SK-N-SH (cell line): ENCODE measurements around the gene COMMD6. TPM values are rescaled to one million over a fixed set of nuclear protein-coding genes. Genes with fewer than 3 reads are reported as not detected.

Source experiments
- CTCF ChIA-PET: fragments of 300-600, 350-600 bp; formaldehyde crosslinking; extraction: SDS; loops from one replicate; lab custom pipeline; 2021; lab: Yijun Ruan, JAX
- POLR2A ChIA-PET: fragments of 350-600 bp; sonication (Branson Sonifier 250); formaldehyde crosslinking; extraction: SDS; loops from one replicate; lab custom pipeline; 2020; ENCODE audit warnings: antibody characterized with exemption, inconsistent platforms; lab: Yijun Ruan, JAX
- DNase-seq: peaks from one replicate; pipeline ENCODE4 v3.0.0; 2012
- H2AFZ ChIP-seq: fragments of 200-600 bp; sonication (generic); 2 replicates; pipeline ENCODE4 v1.8.1; 2016; ENCODE audit warnings: antibody characterized with exemption, mild to moderate bottlenecking, low read depth
- H3F3A ChIP-seq: fragments of 200-600 bp; sonication (generic); replicated peaks from 2 replicates; pipeline ENCODE3; 2016; ENCODE audit warnings: antibody characterized with exemption, mild to moderate bottlenecking; ENCODE audit not compliant: insufficient read depth
- H3K27ac ChIP-seq, 2 experiments: fragments of 200-500 bp in 1 of 2; fragments of 200-600 bp in 1 of 2; sonication (Bioruptor generic) in 1 of 2; sonication (generic), shearing (Covaris generic) in 1 of 2; 2 replicates each; pipeline versions ENCODE4 v1.5.1 to v1.6.1; 2014 to 2016; ENCODE audit warnings: low read depth in 2 of 2, inconsistent platforms in 1 of 2, low read length in 1 of 2, mild to moderate bottlenecking in 1 of 2, mixed read lengths in 1 of 2
- H3K27me3 ChIP-seq: fragments of 200-600 bp; sonication (generic), shearing (Covaris generic); 2 replicates; pipeline ENCODE4 v1.6.1; 2016; ENCODE audit warnings: mixed run types; ENCODE audit not compliant: insufficient read depth
- H3K36me3 ChIP-seq, 2 experiments: fragments of 200-500 bp in 1 of 2; fragments of 200-600 bp in 1 of 2; sonication (Bioruptor generic) in 1 of 2; sonication (generic) in 1 of 2; replicated peaks in 1 of 2; 2 replicates each; pipeline versions ENCODE3 to v1.5.1; 2014 to 2016; ENCODE audit warnings: low read length in 1 of 2, mild to moderate bottlenecking in 1 of 2; ENCODE audit not compliant: insufficient read depth in 2 of 2, control insufficient read depth in 1 of 2
- H3K4me1 ChIP-seq, 2 experiments: fragments of 200-500 bp in 1 of 2; fragments of 200-600 bp in 1 of 2; sonication (Bioruptor generic) in 1 of 2; sonication (generic), shearing (Covaris generic) in 1 of 2; 2 replicates each; pipeline versions ENCODE4 v1.5.1 to v1.6.1; 2014 to 2016; ENCODE audit warnings: low read depth in 1 of 2, low read length in 1 of 2, mixed run types in 1 of 2; ENCODE audit not compliant: insufficient read depth in 2 of 2, control insufficient read depth in 1 of 2
- H3K4me2 ChIP-seq: fragments of 200-600 bp; sonication (generic), shearing (Covaris generic); 2 replicates; pipeline ENCODE4 v1.6.1; 2017; ENCODE audit warnings: mixed run types
- H3K4me3 ChIP-seq, 2 experiments: fragments of 200-500 bp in 1 of 2; fragments of 200-600 bp in 1 of 2; sonication (Bioruptor generic) in 1 of 2; sonication (generic), shearing (Covaris generic) in 1 of 2; 2 replicates each; pipeline versions ENCODE4 v1.5.1 to v1.8.1; 2014 to 2016; ENCODE audit warnings: low read depth in 2 of 2, inconsistent platforms in 1 of 2, low read length in 1 of 2, mild to moderate bottlenecking in 1 of 2, mixed read lengths in 1 of 2, moderate library complexity in 1 of 2
- H3K79me2 ChIP-seq: fragments of 200-600 bp; sonication (generic); 2 replicates; pipeline ENCODE4 v1.8.1; 2017; ENCODE audit warnings: mild to moderate bottlenecking; ENCODE audit not compliant: insufficient read depth
- H3K9ac ChIP-seq: fragments of 200-600 bp; sonication (generic); 2 replicates; pipeline ENCODE4 v1.6.1; 2017; ENCODE audit warnings: mixed run types
- H3K9me2 ChIP-seq: fragments of 200-600 bp; sonication (generic); 2 replicates; pipeline ENCODE4 v1.6.1; 2017; ENCODE audit warnings: mixed run types
- H3K9me3 ChIP-seq: fragments of 200-600 bp; sonication (generic); 2 replicates; pipeline ENCODE4 v1.6.1; 2017; ENCODE audit warnings: mixed run types, mild to moderate bottlenecking, moderate library complexity
- H4K20me1 ChIP-seq: fragments of 200-600 bp; sonication (generic); 2 replicates; pipeline ENCODE4 v1.6.1; 2017; ENCODE audit warnings: mild to moderate bottlenecking, mixed run types; ENCODE audit not compliant: insufficient read depth
- FOSL2 ChIP-seq: IDR thresholded peaks from 2 replicates; pipeline ENCODE4 v1.4.0; 2012; ENCODE audit warnings: low read depth, mild to moderate bottlenecking, moderate library complexity, borderline replicate concordance
- FOXJ3 ChIP-seq: sonication (generic); formaldehyde crosslinking; IDR thresholded peaks from 2 replicates; pipeline ENCODE4 v1.5.1; 2020; ENCODE audit warnings: mild to moderate bottlenecking, missing genetic modification reagents
- IRF3 ChIP-seq: fragments of 150-350 bp; IDR thresholded peaks from 2 replicates; pipeline ENCODE4 v1.6.1; 2016; ENCODE audit warnings: mild to moderate bottlenecking, low read depth, low read length
- JUND ChIP-seq: IDR thresholded peaks from 2 replicates; pipeline ENCODE4 v1.4.0; 2012
- MEF2A ChIP-seq: IDR thresholded peaks from 2 replicates; pipeline ENCODE4 v1.4.0; 2012; ENCODE audit warnings: low read depth, borderline replicate concordance
- MXI1 ChIP-seq: IDR thresholded peaks from 2 replicates; pipeline ENCODE4 v1.6.1; 2012; ENCODE audit warnings: mild to moderate bottlenecking, low read depth, low read length, improper control_type of control experiment
- POLR2AphosphoS5 ChIP-seq: IDR thresholded peaks from 2 replicates; pipeline ENCODE4 v1.6.1; 2012; ENCODE audit warnings: low read depth, low read length
- RCOR1 ChIP-seq: fragments of 150-350 bp; IDR thresholded peaks from 2 replicates; pipeline ENCODE4 v1.6.1; 2017; ENCODE audit warnings: antibody characterized with exemption, low read length
- TEAD4 ChIP-seq: IDR thresholded peaks from 2 replicates; pipeline ENCODE4 v1.4.0; 2012; ENCODE audit warnings: mild to moderate bottlenecking, borderline replicate concordance; ENCODE audit not compliant: insufficient read depth
- YY1 ChIP-seq: IDR thresholded peaks from 2 replicates; pipeline ENCODE4 v1.4.0; 2012; ENCODE audit warnings: low read depth, mild to moderate bottlenecking
- WGBS: methylation state at CpG from one replicate; pipeline ENCODE4 v1.1.6; 2017; ENCODE audit warnings: low lambda C conversion rate; 5-methylcytosine and 5-hydroxymethylcytosine counted together
- polyA plus RNA-seq, 3 experiments: library from polyadenylated mRNA; depleted of rRNA; stranded (reverse); fragments of >200 nt; gene quantifications; 2 replicates each; pipeline ENCODE4 v1.2.3, GENCODE V29; 2012
- TF ChIP-seq, protein P1 (sequence below): IDR thresholded peaks from 2 replicates; pipeline ENCODE4 v1.4.0; 2012; ENCODE audit warnings: low read depth
- TF ChIP-seq, protein P2 (sequence below): fragments of 150-350 bp; IDR thresholded peaks from 2 replicates; pipeline ENCODE4 v1.6.1; 2017; ENCODE audit warnings: antibody characterized with exemption, low read length, low read depth, borderline replicate concordance

COMMD6 gene
- polyA plus RNA-seq, 1 of the 3 experiments (the other 2 are of a cell fraction) = 76.9 TPM

DNA sequence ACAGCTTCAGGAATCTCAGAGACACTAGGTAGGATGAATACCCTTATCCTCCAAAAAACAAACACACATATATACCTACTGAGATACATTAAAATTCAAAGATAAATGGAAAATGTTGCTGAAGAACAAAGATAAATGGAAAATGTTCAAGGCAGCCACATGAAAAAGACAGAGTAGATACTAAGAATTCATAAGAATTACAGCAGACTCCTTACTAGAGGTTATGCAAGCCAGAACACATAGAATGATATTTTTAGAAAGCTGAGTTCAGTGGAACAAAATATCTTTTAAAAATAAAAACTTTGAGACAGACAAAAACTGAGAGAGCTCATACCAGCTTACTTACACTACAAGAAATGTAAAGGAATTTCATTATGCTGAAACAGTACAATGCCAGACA, 47.5 kb upstream of the COMMD6 start (continued):
- TF ChIP-seq, protein P1, sequence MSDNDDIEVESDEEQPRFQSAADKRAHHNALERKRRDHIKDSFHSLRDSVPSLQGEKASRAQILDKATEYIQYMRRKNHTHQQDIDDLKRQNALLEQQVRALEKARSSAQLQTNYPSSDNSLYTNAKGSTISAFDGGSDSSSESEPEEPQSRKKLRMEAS = no peak
- no peak for TF ChIP-seq YY1
- no peak for TF ChIP-seq JUND
- no peak for TF ChIP-seq POLR2AphosphoS5
- TF ChIP-seq RCOR1 = no peak
- TF ChIP-seq, all 33 proteins: peak for 0

- no peak overlapping the region for H3K27ac ChIP-seq
- POLR2A ChIA-PET = no interaction called here
Measured at GRCh38 chr13:75583091-75583490, 45.5 kb upstream of the COMMD6 start.

DNA sequence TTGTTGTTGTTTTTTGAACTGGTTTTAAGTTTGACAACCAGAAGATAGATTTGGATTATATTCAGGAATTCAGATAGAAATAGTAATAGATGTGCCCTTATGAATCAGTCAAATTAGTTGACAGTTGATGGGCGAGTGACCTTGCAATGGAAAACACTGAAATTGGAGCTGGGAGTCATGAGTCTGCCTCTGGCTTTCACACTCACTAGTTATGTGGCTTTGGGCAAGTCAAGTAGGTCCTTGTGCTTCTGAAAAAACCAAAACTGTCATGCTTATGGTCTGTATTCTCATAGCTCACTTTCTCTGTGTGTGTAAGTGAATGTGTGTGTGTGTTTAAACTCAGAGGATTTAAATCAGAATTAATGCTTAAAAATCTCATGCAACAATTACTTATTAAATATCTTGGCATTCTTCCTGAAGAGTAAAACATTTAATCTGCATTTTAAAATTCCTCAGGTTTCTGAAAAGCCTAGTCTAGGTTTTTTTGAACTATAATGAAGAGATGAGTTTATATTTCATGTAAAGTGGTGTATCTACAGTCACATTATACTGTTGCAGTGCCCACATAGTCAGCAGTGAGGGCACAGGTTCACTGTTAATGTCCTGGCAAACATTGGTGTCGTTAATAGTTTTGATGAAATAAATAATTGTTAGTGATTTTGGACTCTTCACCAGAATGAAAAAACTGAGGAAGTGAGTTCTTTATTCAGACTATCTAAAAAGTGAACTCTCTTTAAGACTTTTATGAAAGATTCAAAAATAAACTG, 44.4 kb upstream of the COMMD6 start:
- Histone ChIP-seq H3F3A (no peaks in the 10 kb centered on the region), H3K36me3 (peaks cover 14 to 34% of the 10 kb centered on the region in 2 experiments), H3K9me3 (peaks cover 14% of the 10 kb centered on the region), H4K20me1 (no peaks in the 10 kb centered on the region), H3K27ac (no peak overlapping the region), H2AFZ (no peak overlapping the region), H3K4me1 (no peaks in the 10 kb centered on the region), H3K27me3 (no peaks in the 10 kb centered on the region), H3K4me2 (no peak overlapping the region), H3K9ac (no peak overlapping the region), H3K9me2 (no peaks in the 10 kb centered on the region), H3K79me2 (no peaks in the 10 kb centered on the region), H3K4me3 (no peak overlapping the region)
- 89% methylated on average over 2 of the region's 2 CpGs for WGBS
- no peak for DNase-seq
- TF ChIP-seq MEF2A (no peak), FOXJ3 (CRISPR knock-in tag) (no peak), FOSL2 (no peak), IRF3 (no peak), TEAD4 (no peak)
- TF ChIP-seq, protein P1 = no peak
- CTCF ChIA-PET = no interaction called here
- POLR2A ChIA-PET = no interaction called here

More at GRCh38 chr13:75583091-75583490, 45.5 kb upstream of the COMMD6 start:
- H3K9ac ChIP-seq = no peak overlapping the region
- CTCF ChIA-PET = no interaction called here
- H3K27me3 ChIP-seq = no peaks in the 10 kb centered on the region
- no peak overlapping the region for H3K4me2 ChIP-seq
- no peak overlapping the region for H2AFZ ChIP-seq
- no peaks in the 10 kb centered on the region for H3K9me2 ChIP-seq
- no peaks in the 10 kb centered on the region for H3K79me2 ChIP-seq
- no peaks in the 10 kb centered on the region for H3F3A ChIP-seq
- no peak for TF ChIP-seq IRF3
- no peak for TF ChIP-seq MXI1
- TF ChIP-seq, protein P2, sequence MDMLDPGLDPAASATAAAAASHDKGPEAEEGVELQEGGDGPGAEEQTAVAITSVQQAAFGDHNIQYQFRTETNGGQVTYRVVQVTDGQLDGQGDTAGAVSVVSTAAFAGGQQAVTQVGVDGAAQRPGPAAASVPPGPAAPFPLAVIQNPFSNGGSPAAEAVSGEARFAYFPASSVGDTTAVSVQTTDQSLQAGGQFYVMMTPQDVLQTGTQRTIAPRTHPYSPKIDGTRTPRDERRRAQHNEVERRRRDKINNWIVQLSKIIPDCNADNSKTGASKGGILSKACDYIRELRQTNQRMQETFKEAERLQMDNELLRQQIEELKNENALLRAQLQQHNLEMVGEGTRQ = no peak
- H3K36me3 ChIP-seq = peaks cover 14 to 34% of the 10 kb centered on the region in 2 experiments
- peaks cover 14% of the 10 kb centered on the region for H3K9me3 ChIP-seq
- no peak for DNase-seq
- H3K4me3 ChIP-seq = no peak overlapping the region
- no peaks in the 10 kb centered on the region for H3K4me1 ChIP-seq
- H4K20me1 ChIP-seq = no peaks in the 10 kb centered on the region
